ENCODE measurements around the gene DNAH3. TPM values are rescaled to one million over a fixed set of nuclear protein-coding genes. Genes with fewer than 3 reads are reported as not detected.

Gene DNAH3
- total RNA-seq (2022; extraction: Qiagen RNA extraction) = 0.13 to 0.15 TPM (median 0.14 TPM) in 5 replicates

GRCh38 chr16:21150375-21151001 lies at the start of gene DNAH3:
TSS of gene DNAH3 (minus strand) at chr16:21150846. CDS start at chr16:21150319, 527 bp downstream.

GRCh38 chr16:21158208-21159110 lies 7.8 kb upstream of the DNAH3 start, which contains the start of gene LDAF1:
TSS of gene LDAF1 (plus strand) at chr16:21158674. CDS start at chr16:21161183, 2,509 bp downstream.

GRCh38 chr16:20900299-20901067 lies 250.2 kb downstream of the DNAH3 start, which contains the start of the genes DCUN1D3 and LYRM1:
TSS of gene DCUN1D3 (minus strand) at chr16:20900358. CDS start at chr16:20862538, 37,820 bp downstream.
TSS of gene LYRM1 (plus strand) at chr16:20900771. CDS start at chr16:20915556, 14,785 bp downstream.

Other genes starting within 250 kb of the DNAH3 start
- gene LDAF1, start 7.8 kb upstream of the DNAH3 start, total RNA-seq (2022; extraction: Qiagen RNA extraction) = 16.1 to 27.0 TPM (median 17.1 TPM) in 5 replicates
- gene ZP2, start 60.7 kb upstream of the DNAH3 start, total RNA-seq (2022; extraction: Qiagen RNA extraction) = not detected in 5 replicates
- gene ANKS4B, start 82.9 kb upstream of the DNAH3 start, total RNA-seq (2022; extraction: Qiagen RNA extraction) = 0.02 to 0.07 TPM (median 0.02 TPM) in 5 replicates
- gene CRYM, start 127.4 kb upstream of the DNAH3 start, total RNA-seq (2022; extraction: Qiagen RNA extraction) = 1.6 to 2.4 TPM (median 1.8 TPM) in 5 replicates